ENCODE data around the gene UST.

UST gene

DNA sequence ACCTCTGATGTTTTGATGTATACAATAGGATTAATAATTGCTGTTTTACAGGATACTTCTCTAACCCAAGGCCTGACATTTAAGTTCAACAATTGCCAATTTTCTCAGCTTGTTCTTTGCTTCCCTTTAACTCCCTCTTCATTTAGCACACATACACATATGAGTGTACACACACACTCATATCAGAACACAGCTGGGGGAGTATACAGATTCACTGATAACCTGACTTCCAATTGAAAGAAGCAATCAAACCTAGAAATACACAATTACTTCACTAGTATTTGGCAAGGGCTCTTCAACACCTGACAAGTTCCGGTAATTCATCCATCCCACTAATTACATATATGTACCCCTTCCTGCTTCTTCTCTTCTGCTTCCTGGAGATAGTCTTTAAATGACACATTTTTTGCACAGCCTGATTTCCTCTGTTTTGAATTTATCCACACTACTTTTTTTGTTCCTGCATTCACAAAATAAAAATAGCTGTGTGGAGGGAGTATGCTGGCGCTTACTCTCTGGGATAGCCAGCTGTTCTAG is 11.2 kb downstream of the UST start:
- no peak overlapping the region for H3K4me2 ChIP-seq (ENCODE audit: low read depth, low read length, poor library complexity, severe bottlenecking)
- no peaks in the 10 kb centered on the region for H3K36me3 ChIP-seq (ENCODE audit: low read length)
- H3K27ac ChIP-seq (ENCODE audit: low read depth, low read length): no peak overlapping the region
- H3K9me3 ChIP-seq (ENCODE audit: insufficient read depth, low read length): no peaks in the 10 kb centered on the region
- no peak overlapping the region for H3K4me3 ChIP-seq (ENCODE audit: insufficient read depth, low read length, poor library complexity, severe bottlenecking)
- H3K27me3 ChIP-seq (ENCODE audit: low read length): no peaks in the 10 kb centered on the region
- no peaks in the 10 kb centered on the region for H3K79me2 ChIP-seq (ENCODE audit: insufficient read depth, low read length)
- no peaks in the 10 kb centered on the region for H3K9me2 ChIP-seq (replicated peaks; ENCODE audit: insufficient read depth, low read length)
- no peak for TF ChIP-seq EZH2phosphoT487 (conservative IDR thresholded peaks at IDR 0.05; ENCODE audit: low read length)
- TF ChIP-seq, protein P1, sequence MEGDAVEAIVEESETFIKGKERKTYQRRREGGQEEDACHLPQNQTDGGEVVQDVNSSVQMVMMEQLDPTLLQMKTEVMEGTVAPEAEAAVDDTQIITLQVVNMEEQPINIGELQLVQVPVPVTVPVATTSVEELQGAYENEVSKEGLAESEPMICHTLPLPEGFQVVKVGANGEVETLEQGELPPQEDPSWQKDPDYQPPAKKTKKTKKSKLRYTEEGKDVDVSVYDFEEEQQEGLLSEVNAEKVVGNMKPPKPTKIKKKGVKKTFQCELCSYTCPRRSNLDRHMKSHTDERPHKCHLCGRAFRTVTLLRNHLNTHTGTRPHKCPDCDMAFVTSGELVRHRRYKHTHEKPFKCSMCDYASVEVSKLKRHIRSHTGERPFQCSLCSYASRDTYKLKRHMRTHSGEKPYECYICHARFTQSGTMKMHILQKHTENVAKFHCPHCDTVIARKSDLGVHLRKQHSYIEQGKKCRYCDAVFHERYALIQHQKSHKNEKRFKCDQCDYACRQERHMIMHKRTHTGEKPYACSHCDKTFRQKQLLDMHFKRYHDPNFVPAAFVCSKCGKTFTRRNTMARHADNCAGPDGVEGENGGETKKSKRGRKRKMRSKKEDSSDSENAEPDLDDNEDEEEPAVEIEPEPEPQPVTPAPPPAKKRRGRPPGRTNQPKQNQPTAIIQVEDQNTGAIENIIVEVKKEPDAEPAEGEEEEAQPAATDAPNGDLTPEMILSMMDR (IDR thresholded peaks at IDR 0.05; ENCODE audit: insufficient read depth, low read length, poor library complexity, severe bottlenecking): no peak
- 0 out of 2 replicates have a peak, but pooled peaks cover 5% of the 10 kb centered on the region for H3F3A ChIP-seq (ENCODE audit: insufficient read depth)
- H4K20me1 ChIP-seq (ENCODE audit: low read depth, low read length): no peaks in the 10 kb centered on the region
- H3K9ac ChIP-seq (ENCODE audit: low read length): no peak overlapping the region
- no peak overlapping the region for H2AFZ ChIP-seq (ENCODE audit: low read depth, low read length, severe bottlenecking)

DNA sequence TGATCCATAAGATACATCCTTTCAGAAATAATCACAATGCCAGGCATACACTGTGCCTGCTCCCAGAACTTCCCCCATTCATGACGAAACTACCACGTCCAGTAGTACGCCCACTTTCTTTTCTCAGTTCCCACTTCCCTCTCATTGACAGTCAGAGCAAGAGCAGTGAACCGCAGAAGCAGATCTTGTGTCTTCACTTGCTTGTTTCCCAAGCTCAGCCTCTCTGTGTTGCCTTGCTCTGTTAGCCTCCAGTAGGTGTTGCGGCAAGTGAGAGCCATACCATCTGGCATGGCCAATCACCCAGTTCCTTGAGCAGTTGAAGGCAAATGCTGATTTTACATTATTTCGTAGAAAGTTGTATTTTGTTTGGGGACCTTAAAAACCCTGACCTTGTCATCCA is 11.7 kb downstream of the UST start:
- no peak overlapping the region for H3K4me2 ChIP-seq (ENCODE audit: low read depth, low read length, poor library complexity, severe bottlenecking)
- no peaks in the 10 kb centered on the region for H3K9me2 ChIP-seq (replicated peaks; ENCODE audit: insufficient read depth, low read length)
- no peak overlapping the region for H2AFZ ChIP-seq (ENCODE audit: low read depth, low read length, severe bottlenecking)
- H3K9me3 ChIP-seq (ENCODE audit: insufficient read depth, low read length): no peaks in the 10 kb centered on the region
- no peak overlapping the region for H3K27ac ChIP-seq (ENCODE audit: low read depth, low read length)
- H3F3A ChIP-seq (ENCODE audit: insufficient read depth): 0 out of 2 replicates have a peak, but pooled peaks cover 5% of the 10 kb centered on the region
- no peaks in the 10 kb centered on the region for H3K79me2 ChIP-seq (ENCODE audit: insufficient read depth, low read length)
- H3K9ac ChIP-seq (ENCODE audit: low read length): no peak overlapping the region
- H3K36me3 ChIP-seq (ENCODE audit: low read length): no peaks in the 10 kb centered on the region
- H4K20me1 ChIP-seq (ENCODE audit: low read depth, low read length): no peaks in the 10 kb centered on the region
- H3K27me3 ChIP-seq (ENCODE audit: low read length): no peaks in the 10 kb centered on the region
- TF ChIP-seq, protein P1 (IDR thresholded peaks at IDR 0.05; ENCODE audit: insufficient read depth, low read length, poor library complexity, severe bottlenecking): no peak
- no peak for TF ChIP-seq EZH2phosphoT487 (conservative IDR thresholded peaks at IDR 0.05; ENCODE audit: low read length)
- H3K4me3 ChIP-seq (ENCODE audit: insufficient read depth, low read length, poor library complexity, severe bottlenecking): no peak overlapping the region

DNA sequence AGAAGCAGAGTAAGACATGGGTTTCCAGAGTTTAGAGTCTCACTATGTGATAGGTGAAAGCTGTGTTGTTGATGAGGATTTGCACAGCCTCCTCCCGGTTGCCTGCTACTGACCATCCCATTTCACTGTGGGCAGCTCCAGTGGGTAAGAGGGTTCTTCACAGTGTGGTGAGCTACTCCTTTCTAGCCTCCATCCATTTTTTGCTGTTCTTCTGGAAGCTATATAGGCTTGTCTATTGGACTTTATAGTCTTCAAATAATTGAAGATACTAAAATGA is 13.4 kb downstream of the UST start:
- Histone ChIP-seq H3K27me3 (ENCODE audit: low read length) (no peaks in the 10 kb centered on the region), H3K27ac (ENCODE audit: low read depth, low read length) (0 out of 2 replicates have a peak overlapping the region, but pooled peaks have one; percentile 17), H3K9me2 (replicated peaks; ENCODE audit: insufficient read depth, low read length) (no peaks in the 10 kb centered on the region), H3K4me3 (ENCODE audit: insufficient read depth, low read length, poor library complexity, severe bottlenecking) (peak overlapping the region; percentile 13), H3K9ac (ENCODE audit: low read length) (no peak overlapping the region), H3K9me3 (ENCODE audit: insufficient read depth, low read length) (no peaks in the 10 kb centered on the region), H3K4me2 (ENCODE audit: low read depth, low read length, poor library complexity, severe bottlenecking) (peak overlapping the region; percentile 15), H2AFZ (ENCODE audit: low read depth, low read length, severe bottlenecking) (no peak overlapping the region), H3F3A (ENCODE audit: insufficient read depth) (0 out of 2 replicates have a peak, but pooled peaks cover 5% of the 10 kb centered on the region), H3K36me3 (ENCODE audit: low read length) (no peaks in the 10 kb centered on the region), H3K79me2 (ENCODE audit: insufficient read depth, low read length) (no peaks in the 10 kb centered on the region), H4K20me1 (ENCODE audit: low read depth, low read length) (no peaks in the 10 kb centered on the region)
- TF ChIP-seq, protein P1 (IDR thresholded peaks at IDR 0.05; ENCODE audit: insufficient read depth, low read length, poor library complexity, severe bottlenecking): no peak
- TF ChIP-seq EZH2phosphoT487 (conservative IDR thresholded peaks at IDR 0.05; ENCODE audit: low read length): no peak

All from SU-DHL-6 (cell line).